IMR-90 (cell line): ENCODE measurements around the gene KRT10. TPM values are rescaled to one million over a fixed set of nuclear protein-coding genes. Genes with fewer than 3 reads are reported as not detected.

ENCODE experiments used
- ATAC-seq: fragments of 200-7000 bp; cut with Tn5 transposase; 2 replicates; pipeline ENCODE4 v1.9.1; 2020; ENCODE audit warnings: low read depth, mild to moderate bottlenecking, moderate library complexity
- BruUV-seq: library from RNA; stranded (reverse); fragments of 400-500 nt; replicated peaks from 2 replicates; lab custom pipeline; 2021; lab: Mats Ljungman, UMichigan
- CTCF ChIA-PET: fragments of 300-600 bp; formaldehyde crosslinking; extraction: SDS; loops from one replicate; lab custom pipeline; 2021; ENCODE audit warnings: antibody characterized with exemption; lab: Yijun Ruan, JAX
- POLR2A ChIA-PET: fragments of 300-600 bp; sonication (Branson Sonifier 250); formaldehyde crosslinking; loops from one replicate; lab custom pipeline; 2022; ENCODE audit warnings: antibody characterized with exemption; ENCODE audit not compliant: unreplicated experiment; lab: Charles Lee
- DNase-seq: peaks from one replicate; pipeline ENCODE4 v3.0.0; 2013
- H2AFZ ChIP-seq: replicated peaks from 2 replicates; pipeline ENCODE3; 2013; ENCODE audit warnings: low read length, mild to moderate bottlenecking; ENCODE audit not compliant: poor library complexity
- H2AK5ac ChIP-seq: 2 replicates; pipeline ENCODE4 v1.6.1; 2013; ENCODE audit warnings: low read depth, low read length, inconsistent platforms
- H2AK9ac ChIP-seq: replicated peaks from 2 replicates; pipeline ENCODE3; 2013; ENCODE audit warnings: mild to moderate bottlenecking, low read depth, low read length, moderate library complexity; ENCODE audit not compliant: poor library complexity
- H2BK120ac ChIP-seq: 2 replicates; pipeline ENCODE4 v1.6.1; 2013; ENCODE audit warnings: low read depth, low read length, inconsistent platforms
- H2BK15ac ChIP-seq: 3 replicates; pipeline ENCODE4 v1.6.1; 2013; ENCODE audit warnings: low read depth, low read length, inconsistent platforms
- H2BK20ac ChIP-seq: 2 replicates; pipeline ENCODE4 v1.6.1; 2013; ENCODE audit warnings: low read depth, mild to moderate bottlenecking, inconsistent platforms, low read length, moderate library complexity
- H2BK5ac ChIP-seq: 2 replicates; pipeline ENCODE4 v1.6.1; 2013; ENCODE audit warnings: mild to moderate bottlenecking, low read depth, low read length, inconsistent platforms; ENCODE audit not compliant: poor library complexity, severe bottlenecking
- H3K14ac ChIP-seq: replicated peaks from 2 replicates; pipeline ENCODE4 v1.6.1; 2013; ENCODE audit warnings: low read depth, low read length, inconsistent platforms
- H3K18ac ChIP-seq: 2 replicates; pipeline ENCODE4 v1.6.1; 2013; ENCODE audit warnings: low read depth, low read length, control low read depth
- H3K23ac ChIP-seq: 2 replicates; pipeline ENCODE4 v1.6.1; 2013; ENCODE audit warnings: low read depth, low read length, inconsistent platforms
- H3K27ac ChIP-seq: 2 replicates; pipeline ENCODE4 v1.5.1; 2013; ENCODE audit warnings: mild to moderate bottlenecking, control low read depth, low read length; ENCODE audit not compliant: insufficient read depth
- H3K27me3 ChIP-seq: 2 replicates; pipeline ENCODE4 v1.6.1; 2013; ENCODE audit warnings: low read length; ENCODE audit not compliant: control insufficient read depth, insufficient read depth
- H3K36me3 ChIP-seq: 2 replicates; pipeline ENCODE4 v1.6.1; 2013; ENCODE audit warnings: low read length, mixed read lengths; ENCODE audit not compliant: control insufficient read depth, insufficient read depth
- H3K4ac ChIP-seq: 2 replicates; pipeline ENCODE4 v1.6.1; 2013; ENCODE audit warnings: low read depth, low read length, inconsistent platforms
- H3K4me1 ChIP-seq: 2 replicates; pipeline ENCODE4 v1.6.1; 2013; ENCODE audit warnings: low read length, mixed read lengths; ENCODE audit not compliant: control insufficient read depth, insufficient read depth
- H3K4me2 ChIP-seq: 2 replicates; pipeline ENCODE4 v1.6.1; 2013; ENCODE audit warnings: low read depth, mild to moderate bottlenecking, control low read depth, low read length, moderate library complexity
- H3K4me3 ChIP-seq: 2 replicates; pipeline ENCODE4 v1.5.1; 2013; ENCODE audit warnings: low read depth, mild to moderate bottlenecking, control low read depth, low read length, moderate library complexity; ENCODE audit not compliant: insufficient read depth
- H3K56ac ChIP-seq: 2 replicates; pipeline ENCODE4 v1.6.1; 2013; ENCODE audit warnings: low read length, inconsistent platforms; ENCODE audit not compliant: insufficient read depth; ENCODE audit errors: extremely low read depth
- H3K79me1 ChIP-seq, 2 experiments: 2 replicates each; pipeline ENCODE4 v1.6.1; 2013; ENCODE audit warnings: low read length in 2 of 2, inconsistent platforms in 1 of 2, low read depth in 1 of 2
- H3K9ac ChIP-seq: 2 replicates; pipeline ENCODE4 v1.6.1; 2013; ENCODE audit warnings: low read depth, low read length, control low read depth
- H3K9me1 ChIP-seq: 2 replicates; pipeline ENCODE4 v1.6.1; 2013; ENCODE audit warnings: low read length, inconsistent platforms; ENCODE audit not compliant: insufficient read depth
- H3K9me3 ChIP-seq: 2 replicates; pipeline ENCODE4 v1.6.1; 2013; ENCODE audit warnings: low read length; ENCODE audit not compliant: control insufficient read depth, insufficient read depth
- H4K20me1 ChIP-seq: 2 replicates; pipeline ENCODE4 v1.6.1; 2013; ENCODE audit warnings: low read length, inconsistent platforms; ENCODE audit not compliant: insufficient read depth
- H4K5ac ChIP-seq: 2 replicates; pipeline ENCODE4 v1.6.1; 2013; ENCODE audit warnings: mild to moderate bottlenecking, low read depth, low read length, control low read depth
- H4K8ac ChIP-seq, 2 experiments: 2 replicates each; pipeline ENCODE4 v1.6.1; 2013; ENCODE audit warnings: low read depth in 2 of 2, low read length in 2 of 2, control low read depth in 1 of 2, inconsistent platforms in 1 of 2
- H4K91ac ChIP-seq: 2 replicates; pipeline ENCODE4 v1.6.1; 2013; ENCODE audit warnings: low read depth, low read length, inconsistent platforms; ENCODE audit not compliant: insufficient read depth
- BHLHE40 ChIP-seq: fragments of 150-350 bp; IDR thresholded peaks from 2 replicates; pipeline ENCODE4 v1.6.1; 2016; ENCODE audit warnings: mild to moderate bottlenecking, low read depth, low read length
- CTCF ChIP-seq: conservative IDR thresholded peaks from 2 replicates; pipeline ENCODE4 v1.5.1; 2012; ENCODE audit warnings: mild to moderate bottlenecking, low read depth, low read length, improper control_type of control experiment
- SMC3 ChIP-seq: fragments of 150-350 bp; IDR thresholded peaks from 2 replicates; pipeline ENCODE4 v1.6.1; 2016; ENCODE audit warnings: low read depth, mild to moderate bottlenecking, antibody characterized with exemption, low read length, moderate library complexity
- WGBS, 2 experiments: methylation state at CpG; one replicate each; pipeline versions ENCODE4 v1.1.5 to v1.1.7; 2013; ENCODE audit warnings: missing lambda C conversion rate in 2 of 2; ENCODE audit not compliant: insufficient read length in 1 of 2; ENCODE audit errors: extremely low coverage in 2 of 2; 5-methylcytosine and 5-hydroxymethylcytosine counted together
- dilution Hi-C: fragments of 300-500 bp; cut with HindIII; formaldehyde crosslinking; loops from one replicate; pipeline ENCODE4 v1.14.3; 2018; ENCODE audit warnings: low sequenced_read_pairs; ENCODE audit not compliant: unreplicated experiment
- in situ Hi-C: fragments of 300-500 bp; cut with MboI; formaldehyde crosslinking; loops from 3 replicates; pipeline ENCODE4 v1.14.3; 2019; ENCODE audit warnings: low sequenced_read_pairs, inconsistent platforms, mixed read lengths
- intact Hi-C: fragments of 100-400 bp; cut with micrococcal nuclease; formaldehyde crosslinking; loops from 2 replicates; pipeline ENCODE4 v1.10.0; 2022
- polyA plus RNA-seq, 3 experiments: library from polyadenylated mRNA; depleted of rRNA; stranded (reverse); fragments of >200 nt; gene quantifications; 2 replicates each; pipeline ENCODE4 v1.2.3, GENCODE V29; 2012; ENCODE audit warnings: low replicate concordance in 1 of 3
- total RNA-seq: library from RNA; depleted of rRNA; stranded (reverse); fragments of >200 nt; gene quantifications from 2 replicates; pipeline ENCODE4 v1.2.3, GENCODE V29; 2012

KRT10 gene
- total and polyA plus RNA-seq, 2 of the 4 experiments (the other 2 are of a cell fraction): 0.18 to 18.3 TPM

GRCh38 chr17:40827746-40828453, 5.5 kb upstream of the KRT10 start:
- no peak overlapping the region for H2BK20ac ChIP-seq
- CTCF ChIA-PET: no interaction called here
- no peak overlapping the region for H3K27ac ChIP-seq
- peak overlapping the region in 1 of 2 experiments; percentile 29; a peak in 1 of 4 replicates for H4K8ac ChIP-seq
- no peak overlapping the region; the same call in 1 of the 2 replicates for H3K18ac ChIP-seq
- H3K56ac ChIP-seq: no peak overlapping the region
- no peak overlapping the region for H3K23ac ChIP-seq
- DNase-seq (no peak), ATAC-seq (no peak; the same call in 1 of the 2 replicates)
- H3K9me1 ChIP-seq: no peaks in the 10 kb centered on the region; the same call in 1 of the 2 replicates
- no peak overlapping the region for H2AK5ac ChIP-seq
- H2BK120ac ChIP-seq: no peak overlapping the region
- no peak overlapping the region for H2BK5ac ChIP-seq
- BruUV-seq: no TSS peak
- no peak overlapping the region for H2AFZ ChIP-seq
- no peak overlapping the region for H2AK9ac ChIP-seq
- 73% methylated on average over 2 of the region's 7 CpGs; no CpG with 5 or more reads in 1 of the 2 experiments for WGBS, 2 experiments
- H3K4me3 ChIP-seq: no peak overlapping the region
- H3K9me3 ChIP-seq: no peaks in the 10 kb centered on the region
- peaks cover 19 to 26% of the 10 kb centered on the region in 2 experiments for H3K79me1 ChIP-seq
- intact Hi-C loops (no loop called here), dilution Hi-C loops (no loop called here), in situ Hi-C loops (no loop called here)
- peaks cover 4% of the 10 kb centered on the region; the same call in 1 of the 2 replicates for H3K4me1 ChIP-seq
- 0 out of 2 replicates have a peak overlapping the region, but pooled peaks have one; percentile 22 for H3K14ac ChIP-seq
- H4K91ac ChIP-seq: no peak overlapping the region
- peak overlapping the region; percentile 6; the same call in 1 of the 2 replicates for H3K4ac ChIP-seq
- no peaks in the 10 kb centered on the region for H4K20me1 ChIP-seq
- H2BK15ac ChIP-seq: no peak overlapping the region
- TF ChIP-seq SMC3 (no peak), CTCF (0 out of 2 replicates have a peak, but pooled peaks have one; percentile 0), BHLHE40 (no peak)
- no peak overlapping the region for H3K9ac ChIP-seq
- H3K27me3 ChIP-seq: no peaks in the 10 kb centered on the region
- no peak overlapping the region for H4K5ac ChIP-seq
- no peak overlapping the region for H3K4me2 ChIP-seq
- POLR2A ChIA-PET: no interaction called here
- no peaks in the 10 kb centered on the region for H3K36me3 ChIP-seq
